22Rv1 (cell line): ENCODE data around the gene TGFBI.

Source experiments
- H3K27ac ChIP-seq: fragments of 450-650 bp; 2 replicates; pipeline ENCODE4 v1.5.1; 2017
- ZFX ChIP-seq: fragments of 450-650 bp; IDR thresholded peaks from 2 replicates; pipeline ENCODE4 v1.6.1; 2017; ENCODE audit warnings: antibody characterized with exemption, borderline replicate concordance
- TF ChIP-seq, protein P1 (sequence below): fragments of 450-650 bp; IDR thresholded peaks from 2 replicates; pipeline ENCODE4 v1.5.1; 2017; ENCODE audit warnings: mild to moderate bottlenecking

The TGFBI gene

DNA sequence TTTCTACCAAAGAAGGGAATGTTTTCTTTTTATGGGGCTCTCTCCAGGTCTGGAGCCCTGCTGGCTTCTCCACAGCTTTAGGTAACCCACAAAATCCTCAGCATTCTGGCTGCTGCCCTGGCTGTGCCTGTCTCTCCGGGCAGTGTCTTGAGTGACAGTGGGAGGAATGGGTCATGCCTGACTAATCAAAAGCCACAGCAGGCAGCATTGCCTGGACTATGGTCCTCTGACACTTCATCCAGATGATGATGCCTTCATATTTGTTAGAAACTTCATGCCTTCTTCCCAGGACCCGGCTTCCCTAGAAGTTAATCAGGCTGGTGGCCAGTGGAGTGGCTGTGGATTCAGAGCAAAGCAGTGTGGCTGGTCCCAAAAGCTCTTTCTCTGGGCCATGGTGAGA, 32.2 kb upstream of the TGFBI start:
- H3K27ac ChIP-seq = no peak overlapping the region
- TF ChIP-seq, protein P1, sequence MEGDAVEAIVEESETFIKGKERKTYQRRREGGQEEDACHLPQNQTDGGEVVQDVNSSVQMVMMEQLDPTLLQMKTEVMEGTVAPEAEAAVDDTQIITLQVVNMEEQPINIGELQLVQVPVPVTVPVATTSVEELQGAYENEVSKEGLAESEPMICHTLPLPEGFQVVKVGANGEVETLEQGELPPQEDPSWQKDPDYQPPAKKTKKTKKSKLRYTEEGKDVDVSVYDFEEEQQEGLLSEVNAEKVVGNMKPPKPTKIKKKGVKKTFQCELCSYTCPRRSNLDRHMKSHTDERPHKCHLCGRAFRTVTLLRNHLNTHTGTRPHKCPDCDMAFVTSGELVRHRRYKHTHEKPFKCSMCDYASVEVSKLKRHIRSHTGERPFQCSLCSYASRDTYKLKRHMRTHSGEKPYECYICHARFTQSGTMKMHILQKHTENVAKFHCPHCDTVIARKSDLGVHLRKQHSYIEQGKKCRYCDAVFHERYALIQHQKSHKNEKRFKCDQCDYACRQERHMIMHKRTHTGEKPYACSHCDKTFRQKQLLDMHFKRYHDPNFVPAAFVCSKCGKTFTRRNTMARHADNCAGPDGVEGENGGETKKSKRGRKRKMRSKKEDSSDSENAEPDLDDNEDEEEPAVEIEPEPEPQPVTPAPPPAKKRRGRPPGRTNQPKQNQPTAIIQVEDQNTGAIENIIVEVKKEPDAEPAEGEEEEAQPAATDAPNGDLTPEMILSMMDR = no peak
- TF ChIP-seq ZFX = no peak

DNA sequence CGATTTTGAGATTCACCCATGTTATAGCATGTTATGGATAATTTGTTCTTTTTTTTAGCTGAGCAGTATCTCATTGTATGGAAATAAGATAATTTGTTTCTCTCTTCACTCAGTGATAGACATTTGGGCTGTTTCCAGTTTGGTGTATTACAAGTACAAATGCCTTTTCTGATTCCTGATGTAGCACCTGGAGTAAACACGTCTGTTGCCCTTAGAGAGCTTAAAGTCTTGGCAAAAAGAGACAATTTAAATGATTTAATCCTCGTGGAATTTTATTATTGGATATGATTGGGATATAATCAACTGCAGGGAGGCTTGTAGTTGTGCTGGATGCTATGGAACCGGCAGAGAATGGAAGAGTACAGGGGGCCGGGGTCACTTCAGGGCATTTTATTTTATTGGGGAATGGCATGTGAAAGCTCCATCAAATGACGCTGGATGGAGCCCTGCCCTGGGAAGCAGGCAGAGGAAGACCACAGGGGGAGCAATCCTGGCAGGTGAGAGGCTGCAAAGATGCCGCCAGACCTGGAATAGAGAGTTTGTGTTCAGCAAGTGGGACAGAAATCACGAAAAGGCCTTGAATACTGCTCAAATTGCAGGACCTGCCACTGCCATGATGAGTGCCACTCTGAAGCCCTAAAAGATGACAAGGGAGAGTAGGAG, 31.0 kb upstream of the TGFBI start:
- no peak overlapping the region for H3K27ac ChIP-seq
- TF ChIP-seq ZFX = no peak
- TF ChIP-seq, protein P1 = no peak

DNA sequence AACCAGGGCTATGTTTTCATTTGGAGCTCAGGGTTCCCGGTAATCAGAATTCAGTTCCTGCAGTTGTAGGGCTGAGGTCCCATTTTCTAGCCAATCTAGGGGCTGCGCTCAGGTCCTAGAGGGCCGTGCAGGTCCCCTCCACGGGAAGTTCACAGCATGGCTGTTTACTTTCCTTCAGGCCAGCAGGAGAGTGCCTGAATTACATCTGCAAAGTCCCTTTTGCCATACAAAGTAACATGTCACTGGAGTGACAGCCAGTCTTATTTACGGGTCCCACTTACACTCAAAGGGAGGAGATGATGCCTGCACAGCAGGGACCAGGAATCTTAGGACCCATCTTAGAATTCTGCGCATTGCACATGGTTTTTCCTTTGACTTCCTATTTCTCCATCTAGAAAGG, 29.9 kb upstream of the TGFBI start:
- TF ChIP-seq, protein P1 = no peak
- no peak for TF ChIP-seq ZFX
- H3K27ac ChIP-seq = no peak overlapping the region

DNA sequence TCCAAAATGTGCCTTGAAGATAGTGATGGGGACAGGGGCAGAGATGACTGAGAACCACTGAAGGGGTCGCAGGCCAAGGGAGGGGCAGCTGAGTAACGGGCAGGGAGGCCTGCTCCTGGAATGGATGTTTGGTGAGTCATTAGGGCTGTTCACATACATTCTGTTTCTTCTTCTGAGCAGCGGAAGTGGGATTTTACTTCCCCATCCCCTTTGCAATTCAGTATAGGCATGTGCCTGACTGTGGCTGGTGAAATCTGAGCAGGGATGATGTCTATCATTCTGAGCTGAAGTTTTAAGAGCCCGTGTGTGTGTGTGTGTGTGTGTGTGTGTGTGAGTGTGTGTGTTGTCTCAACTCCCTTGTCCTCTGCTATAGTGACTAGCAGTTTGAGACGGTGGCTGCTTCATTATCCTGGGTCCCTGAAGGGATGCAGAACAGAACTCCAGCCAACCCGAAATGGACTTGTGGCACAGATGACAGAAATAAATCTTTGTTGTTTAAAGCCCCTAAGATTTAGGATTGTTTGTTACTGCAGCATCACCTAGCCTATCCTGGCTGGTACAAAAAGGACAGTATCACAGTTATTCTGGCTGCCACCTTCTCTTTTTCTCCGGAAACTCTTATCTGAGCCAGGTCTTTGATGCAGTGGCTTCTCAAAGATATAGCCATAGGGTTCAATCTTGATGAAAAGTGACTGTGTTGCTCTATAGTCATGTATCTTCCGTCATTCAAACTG, 29.2 kb upstream of the TGFBI start:
- TF ChIP-seq, protein P1 = no peak
- no peak for TF ChIP-seq ZFX
- H3K27ac ChIP-seq = no peak overlapping the region

DNA sequence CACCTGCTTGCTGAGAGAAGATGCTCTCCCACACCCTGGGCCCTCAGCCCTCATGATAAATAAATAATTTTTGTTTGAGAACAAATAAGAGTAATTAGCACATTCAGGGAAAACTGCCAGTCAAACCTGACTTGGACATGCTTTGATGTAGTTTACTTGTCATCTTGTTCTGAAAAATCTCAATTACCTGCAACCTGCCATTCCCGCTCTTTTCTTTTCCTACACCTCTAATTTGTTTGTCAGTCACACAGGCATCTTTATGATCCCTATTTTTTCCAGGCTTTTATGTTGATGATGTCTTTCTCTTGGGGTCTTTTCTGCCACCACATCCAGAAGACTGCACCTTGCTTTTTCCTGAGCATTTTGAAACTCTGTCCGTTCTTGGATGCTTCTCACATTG, 28.6 kb upstream of the TGFBI start:
- TF ChIP-seq, protein P1 = no peak
- no peak for TF ChIP-seq ZFX
- no peak overlapping the region for H3K27ac ChIP-seq

DNA sequence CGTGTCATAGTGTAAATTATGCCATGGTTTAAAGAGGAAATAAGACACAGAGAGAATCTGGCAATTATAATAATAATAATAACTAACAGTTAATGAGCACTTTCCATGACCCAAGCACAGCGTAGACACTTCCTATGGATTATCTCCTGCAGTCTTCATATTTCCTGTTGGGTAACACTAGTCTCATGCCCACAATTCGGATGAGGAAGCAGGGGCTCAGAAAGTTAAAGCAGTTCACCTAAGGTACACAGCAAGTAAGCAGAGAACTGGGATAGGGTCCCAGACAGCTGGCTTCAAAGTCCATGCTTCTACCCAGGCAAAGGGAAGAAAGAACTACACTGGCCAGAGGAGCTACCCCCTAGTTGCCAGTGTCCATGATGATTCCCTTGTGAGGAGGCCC, 27.9 kb upstream of the TGFBI start:
- no peak for TF ChIP-seq ZFX
- TF ChIP-seq, protein P1 = no peak
- H3K27ac ChIP-seq = no peak overlapping the region

DNA sequence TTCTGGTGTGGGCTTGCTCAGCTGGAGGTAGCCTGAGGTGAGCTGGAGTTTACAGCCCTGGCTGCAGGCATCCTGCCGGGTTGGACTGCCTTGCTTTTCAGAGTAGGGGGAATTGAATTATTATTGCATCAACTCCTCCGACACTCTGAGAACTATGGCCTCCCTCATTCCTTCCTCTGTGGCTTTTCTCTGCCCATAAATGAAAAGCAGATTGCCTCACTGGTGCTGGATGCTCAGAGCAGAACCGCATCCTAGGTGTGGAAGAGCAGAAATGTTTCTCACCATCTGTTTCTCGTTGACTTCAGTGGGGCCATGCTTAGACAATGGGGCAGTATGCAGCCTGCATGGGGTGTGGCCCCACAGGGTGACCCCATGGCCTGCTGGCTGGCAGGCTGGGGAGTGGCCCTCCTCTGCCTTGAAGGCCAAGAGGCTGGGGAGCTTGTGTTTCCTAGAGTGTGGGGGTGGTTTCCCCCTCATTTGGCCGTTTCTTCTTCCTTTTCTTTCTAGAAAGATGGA, 27.3 kb upstream of the TGFBI start:
- TF ChIP-seq, protein P1 = no peak
- no peak for TF ChIP-seq ZFX
- no peak overlapping the region for H3K27ac ChIP-seq
